ENCODE data around the gene GRIN1. TPM values are rescaled to one million over a fixed set of nuclear protein-coding genes. Genes with fewer than 3 reads are reported as not detected.

GRIN1 gene
- total and polyA plus RNA-seq, 10 of the 15 experiments (the other 5 are each of a cell fraction or from before 2014, with no cell fraction given) = 0.05 to 0.10 (median 0.06) TPM; not detected in 6

- H4K20me1 ChIP-seq (ENCODE audit: control insufficient read depth, insufficient read depth) = no peaks in the 10 kb centered on the region
- H3K79me2 ChIP-seq (ENCODE audit: control insufficient read depth, insufficient read depth, low read length) = no peaks in the 10 kb centered on the region
- no peak overlapping the region for H3K4me2 ChIP-seq (ENCODE audit: control insufficient read depth, insufficient read depth)
- no peak overlapping the region for H3K4me3 ChIP-seq
- 48% methylated on average over 18 of the region's 24 CpGs for WGBS (ENCODE audit: insufficient coverage, insufficient replicate concordance, low lambda C conversion rate, missing lambda C conversion rate)
- no peak overlapping the region for H3K27ac ChIP-seq (ENCODE audit: control insufficient read depth, insufficient read depth)
- intact Hi-C loops (cut with micrococcal nuclease; ENCODE audit: unreplicated experiment) (no loop called here), in situ Hi-C loops (cut with MboI) (no loop called here)
- H3K4me1 ChIP-seq (ENCODE audit: control insufficient read depth, insufficient read depth, low read length) = peaks cover 9% of the 10 kb centered on the region; the same call in 1 of the 2 replicates
- BruUV-seq (replicated peaks) = no TSS peak
- ChIA-PET RAD21 (ENCODE audit: unreplicated experiment) (interaction anchor here (0.6 kb wide), 1 partner anchor 13 kb away, joined by 3 read pairs; no protein-coding TSS in a partner anchor), POLR2A (interaction anchor here (1.0 kb wide), 1 partner anchor 18 kb away, joined by 3 read pairs; no protein-coding TSS in a partner anchor), SMC1A (ENCODE audit: uncharacterized antibody, unreplicated experiment) (no interaction called here), CTCF (no interaction called here)
- ATAC-seq (no peak), DNase-seq (ENCODE audit: low read depth, low spot score) (no peak), FAIRE-seq (no peak)
- no peak overlapping the region for H3K9ac ChIP-seq (ENCODE audit: control insufficient read depth, insufficient read depth, low read length)
- H3K27me3 ChIP-seq (replicated peaks in 1 of 2; ENCODE audit: control insufficient read depth in 2 of 2, insufficient read depth in 2 of 2, low read length in 1 of 2) = no peaks in the 10 kb centered on the region
- no peak overlapping the region for H2AFZ ChIP-seq (ENCODE audit: control insufficient read depth, low read depth, low read length)
- no peaks in the 10 kb centered on the region; the same call in 2 of the 3 replicates for H3K9me3 ChIP-seq (replicated peaks; ENCODE audit: control insufficient read depth, insufficient read depth, low read length)
- no peaks in the 10 kb centered on the region for H3K36me3 ChIP-seq (ENCODE audit: control insufficient read depth in 2 of 2, insufficient read depth in 2 of 2, low read length in 1 of 2)
- no peak for TF ChIP-seq USF2 (IDR thresholded peaks at IDR 0.05; ENCODE audit: borderline replicate concordance, low read depth, low read length)
- TF ChIP-seq, protein P1, sequence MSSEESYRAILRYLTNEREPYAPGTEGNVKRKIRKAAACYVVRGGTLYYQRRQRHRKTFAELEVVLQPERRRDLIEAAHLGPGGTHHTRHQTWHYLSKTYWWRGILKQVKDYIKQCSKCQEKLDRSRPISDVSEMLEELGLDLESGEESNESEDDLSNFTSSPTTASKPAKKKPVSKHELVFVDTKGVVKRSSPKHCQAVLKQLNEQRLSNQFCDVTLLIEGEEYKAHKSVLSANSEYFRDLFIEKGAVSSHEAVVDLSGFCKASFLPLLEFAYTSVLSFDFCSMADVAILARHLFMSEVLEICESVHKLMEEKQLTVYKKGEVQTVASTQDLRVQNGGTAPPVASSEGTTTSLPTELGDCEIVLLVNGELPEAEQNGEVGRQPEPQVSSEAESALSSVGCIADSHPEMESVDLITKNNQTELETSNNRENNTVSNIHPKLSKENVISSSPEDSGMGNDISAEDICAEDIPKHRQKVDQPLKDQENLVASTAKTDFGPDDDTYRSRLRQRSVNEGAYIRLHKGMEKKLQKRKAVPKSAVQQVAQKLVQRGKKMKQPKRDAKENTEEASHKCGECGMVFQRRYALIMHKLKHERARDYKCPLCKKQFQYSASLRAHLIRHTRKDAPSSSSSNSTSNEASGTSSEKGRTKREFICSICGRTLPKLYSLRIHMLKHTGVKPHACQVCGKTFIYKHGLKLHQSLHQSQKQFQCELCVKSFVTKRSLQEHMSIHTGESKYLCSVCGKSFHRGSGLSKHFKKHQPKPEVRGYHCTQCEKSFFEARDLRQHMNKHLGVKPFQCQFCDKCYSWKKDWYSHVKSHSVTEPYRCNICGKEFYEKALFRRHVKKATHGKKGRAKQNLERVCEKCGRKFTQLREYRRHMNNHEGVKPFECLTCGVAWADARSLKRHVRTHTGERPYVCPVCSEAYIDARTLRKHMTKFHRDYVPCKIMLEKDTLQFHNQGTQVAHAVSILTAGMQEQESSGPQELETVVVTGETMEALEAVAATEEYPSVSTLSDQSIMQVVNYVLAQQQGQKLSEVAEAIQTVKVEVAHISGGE (CRISPR knock-in tag; IDR thresholded peaks at IDR 0.05) = no peak
- TF ChIP-seq CBX5 (IDR thresholded peaks at IDR 0.05; ENCODE audit: low read depth) = no peak
- TF ChIP-seq ZNF592 (IDR thresholded peaks at IDR 0.05) = no peak
- no peak for TF ChIP-seq CBX3 (IDR thresholded peaks at IDR 0.05; ENCODE audit: borderline replicate concordance, low read depth)
- no peak for TF ChIP-seq RCOR1 (conservative IDR thresholded peaks at IDR 0.05; ENCODE audit: low read depth, low read length)
- no peak for TF ChIP-seq NRF1 (conservative IDR thresholded peaks at IDR 0.05; ENCODE audit: low read depth, low read length)
- TF ChIP-seq, protein P2, sequence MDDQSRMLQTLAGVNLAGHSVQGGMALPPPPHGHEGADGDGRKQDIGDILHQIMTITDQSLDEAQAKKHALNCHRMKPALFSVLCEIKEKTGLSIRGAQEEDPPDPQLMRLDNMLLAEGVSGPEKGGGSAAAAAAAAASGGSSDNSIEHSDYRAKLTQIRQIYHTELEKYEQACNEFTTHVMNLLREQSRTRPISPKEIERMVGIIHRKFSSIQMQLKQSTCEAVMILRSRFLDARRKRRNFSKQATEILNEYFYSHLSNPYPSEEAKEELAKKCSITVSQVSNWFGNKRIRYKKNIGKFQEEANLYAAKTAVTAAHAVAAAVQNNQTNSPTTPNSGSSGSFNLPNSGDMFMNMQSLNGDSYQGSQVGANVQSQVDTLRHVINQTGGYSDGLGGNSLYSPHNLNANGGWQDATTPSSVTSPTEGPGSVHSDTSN (IDR thresholded peaks at IDR 0.05; ENCODE audit: insufficient replicate concordance, low read depth, low read length) = no peak
- TF ChIP-seq KAT2A (conservative IDR thresholded peaks at IDR 0.05; ENCODE audit: control insufficient read depth, low read depth, low read length) = no peak
- TF ChIP-seq NBN (IDR thresholded peaks at IDR 0.05) = no peak
- TF ChIP-seq, protein P3, sequence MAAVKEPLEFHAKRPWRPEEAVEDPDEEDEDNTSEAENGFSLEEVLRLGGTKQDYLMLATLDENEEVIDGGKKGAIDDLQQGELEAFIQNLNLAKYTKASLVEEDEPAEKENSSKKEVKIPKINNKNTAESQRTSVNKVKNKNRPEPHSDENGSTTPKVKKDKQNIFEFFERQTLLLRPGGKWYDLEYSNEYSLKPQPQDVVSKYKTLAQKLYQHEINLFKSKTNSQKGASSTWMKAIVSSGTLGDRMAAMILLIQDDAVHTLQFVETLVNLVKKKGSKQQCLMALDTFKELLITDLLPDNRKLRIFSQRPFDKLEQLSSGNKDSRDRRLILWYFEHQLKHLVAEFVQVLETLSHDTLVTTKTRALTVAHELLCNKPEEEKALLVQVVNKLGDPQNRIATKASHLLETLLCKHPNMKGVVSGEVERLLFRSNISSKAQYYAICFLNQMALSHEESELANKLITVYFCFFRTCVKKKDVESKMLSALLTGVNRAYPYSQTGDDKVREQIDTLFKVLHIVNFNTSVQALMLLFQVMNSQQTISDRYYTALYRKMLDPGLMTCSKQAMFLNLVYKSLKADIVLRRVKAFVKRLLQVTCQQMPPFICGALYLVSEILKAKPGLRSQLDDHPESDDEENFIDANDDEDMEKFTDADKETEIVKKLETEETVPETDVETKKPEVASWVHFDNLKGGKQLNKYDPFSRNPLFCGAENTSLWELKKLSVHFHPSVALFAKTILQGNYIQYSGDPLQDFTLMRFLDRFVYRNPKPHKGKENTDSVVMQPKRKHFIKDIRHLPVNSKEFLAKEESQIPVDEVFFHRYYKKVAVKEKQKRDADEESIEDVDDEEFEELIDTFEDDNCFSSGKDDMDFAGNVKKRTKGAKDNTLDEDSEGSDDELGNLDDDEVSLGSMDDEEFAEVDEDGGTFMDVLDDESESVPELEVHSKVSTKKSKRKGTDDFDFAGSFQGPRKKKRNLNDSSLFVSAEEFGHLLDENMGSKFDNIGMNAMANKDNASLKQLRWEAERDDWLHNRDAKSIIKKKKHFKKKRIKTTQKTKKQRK (IDR thresholded peaks at IDR 0.05; ENCODE audit: low read depth, low read length) = no peak
Measured at GRCh38 chr9:137147793-137148160, 8.8 kb downstream of the GRIN1 start.
